HepG2 (cell line): ENCODE results near the gene SMARCA4. TPM values are rescaled to one million over a fixed set of nuclear protein-coding genes. Genes with fewer than 3 reads are reported as not detected.

ENCODE experiments used
- CCAR2 ChIP-seq: fragments of 200-400 bp; formaldehyde crosslinking; optimal IDR thresholded peaks from 2 replicates; pipeline ENCODE3; 2018; ENCODE audit warnings: low read depth, mild to moderate bottlenecking, low read length, moderate library complexity
- GFI1 ChIP-seq: sonication (generic); formaldehyde crosslinking; IDR thresholded peaks from 2 replicates; pipeline ENCODE4 v1.5.0; 2020; ENCODE audit warnings: missing genetic modification reagents, mild to moderate bottlenecking, borderline replicate concordance
- GTF3A ChIP-seq: sonication (generic); formaldehyde crosslinking; conservative IDR thresholded peaks from 2 replicates; pipeline ENCODE4 v1.4.0; 2020; ENCODE audit warnings: mild to moderate bottlenecking, missing genetic modification reagents
- HOXA7 ChIP-seq: sonication (generic); formaldehyde crosslinking; IDR thresholded peaks from 2 replicates; pipeline ENCODE4 v1.8.1; 2022; ENCODE audit warnings: mild to moderate bottlenecking, missing genetic modification reagents, moderate library complexity
- MBNL3 ChIP-seq: fragments of 250-450 bp; sonication (Bioruptor Pico); conservative IDR thresholded peaks from 2 replicates; pipeline ENCODE4 v1.8.0; 2022; ENCODE audit warnings: mild to moderate bottlenecking, inconsistent platforms
- NPAS2 ChIP-seq: sonication (generic); formaldehyde crosslinking; IDR thresholded peaks from 2 replicates; pipeline ENCODE4 v1.8.0; 2022; ENCODE audit warnings: mild to moderate bottlenecking, missing genetic modification reagents, borderline replicate concordance
- PITX1 ChIP-seq: sonication (generic); formaldehyde crosslinking; IDR thresholded peaks from 2 replicates; pipeline ENCODE4 v1.5.1; 2020; ENCODE audit warnings: mild to moderate bottlenecking, missing genetic modification reagents
- SIX4 ChIP-seq: sonication (generic); formaldehyde crosslinking; IDR thresholded peaks from 2 replicates; pipeline ENCODE4 v1.4.0; 2020; ENCODE audit warnings: missing genetic modification reagents
- ZBTB7A ChIP-seq: sonication (generic); formaldehyde crosslinking; IDR thresholded peaks from 2 replicates; pipeline ENCODE4 v1.8.0; 2022; ENCODE audit warnings: mild to moderate bottlenecking, missing genetic modification reagents
- ZFP90 ChIP-seq: sonication (generic); formaldehyde crosslinking; IDR thresholded peaks from 2 replicates; pipeline ENCODE4 v1.8.0; 2022; ENCODE audit warnings: missing genetic modification reagents, mild to moderate bottlenecking, inconsistent platforms, borderline replicate concordance
- ZFYVE20 ChIP-seq: sonication (generic); formaldehyde crosslinking; IDR thresholded peaks from 2 replicates; pipeline ENCODE4 v1.8.0; 2023; ENCODE audit warnings: low read depth, mild to moderate bottlenecking, moderate library complexity, missing genetic modification reagents, borderline replicate concordance
- ZIK1 ChIP-seq: sonication (generic); formaldehyde crosslinking; IDR thresholded peaks from 2 replicates; pipeline ENCODE4 v1.5.0; 2020; ENCODE audit warnings: mild to moderate bottlenecking, low read depth, missing genetic modification reagents, borderline replicate concordance
- ZNF124 ChIP-seq: sonication (generic); formaldehyde crosslinking; IDR thresholded peaks from 2 replicates; pipeline ENCODE4 v1.4.0; 2020; ENCODE audit warnings: missing genetic modification reagents
- ZNF549 ChIP-seq: sonication (generic); formaldehyde crosslinking; IDR thresholded peaks from 2 replicates; pipeline ENCODE4 v1.5.0; 2020; ENCODE audit warnings: missing genetic modification reagents
- polyA plus RNA-seq, 8 experiments: library from polyadenylated mRNA; depleted of rRNA in 3 of 8; stranded (reverse) in 7 of 8; unstranded in 1 of 8; fragments of >200 nt; fragmentation: Illumina TruSeq in 4 of 8; extraction: Trizol in 4 of 8; gene quantifications; 2 replicates each; pipeline versions ENCODE4 v1.2.1 to v1.2.3, GENCODE V29; 2011 to 2016; ENCODE audit warnings: low read depth in 4 of 8, missing spikeins in 1 of 8, mixed read lengths in 1 of 8; ENCODE audit not compliant: insufficient read depth in 1 of 8
- total RNA-seq, 5 experiments: library from RNA; depleted of rRNA; stranded (reverse); fragments of >200 nt; fragmentation: Illumina TruSeq; extraction: Trizol; gene quantifications; 2 replicates each; pipeline ENCODE4 v1.2.3, GENCODE V29; 2016; ENCODE audit warnings: low read depth in 1 of 5
- TF ChIP-seq, protein P1 (sequence below), 2 experiments: sonication (generic) in 1 of 2; formaldehyde crosslinking in 1 of 2; IDR thresholded peaks; 2 replicates each; pipeline versions ENCODE4 v1.6.1 to v1.9.0; 2014 to 2022; ENCODE audit warnings: antibody characterized with exemption in 1 of 2, borderline replicate concordance in 1 of 2, inconsistent platforms in 1 of 2, low read depth in 1 of 2, missing genetic modification reagents in 1 of 2
- TF ChIP-seq, protein P2 (sequence below): sonication (generic); formaldehyde crosslinking; IDR thresholded peaks from 2 replicates; pipeline ENCODE4 v1.4.0; 2020; ENCODE audit warnings: missing genetic modification reagents
- TF ChIP-seq, protein P3 (sequence below): sonication (generic); formaldehyde crosslinking; IDR thresholded peaks from 2 replicates; pipeline ENCODE4 v1.4.0; 2020; ENCODE audit warnings: mild to moderate bottlenecking, missing genetic modification reagents

The SMARCA4 gene
- total and polyA plus RNA-seq, 2 of the 13 experiments (the other 11 are each of a cell fraction or from before 2014, with no cell fraction given): 25.4 to 45.9 TPM

- TF ChIP-seq, protein P1, sequence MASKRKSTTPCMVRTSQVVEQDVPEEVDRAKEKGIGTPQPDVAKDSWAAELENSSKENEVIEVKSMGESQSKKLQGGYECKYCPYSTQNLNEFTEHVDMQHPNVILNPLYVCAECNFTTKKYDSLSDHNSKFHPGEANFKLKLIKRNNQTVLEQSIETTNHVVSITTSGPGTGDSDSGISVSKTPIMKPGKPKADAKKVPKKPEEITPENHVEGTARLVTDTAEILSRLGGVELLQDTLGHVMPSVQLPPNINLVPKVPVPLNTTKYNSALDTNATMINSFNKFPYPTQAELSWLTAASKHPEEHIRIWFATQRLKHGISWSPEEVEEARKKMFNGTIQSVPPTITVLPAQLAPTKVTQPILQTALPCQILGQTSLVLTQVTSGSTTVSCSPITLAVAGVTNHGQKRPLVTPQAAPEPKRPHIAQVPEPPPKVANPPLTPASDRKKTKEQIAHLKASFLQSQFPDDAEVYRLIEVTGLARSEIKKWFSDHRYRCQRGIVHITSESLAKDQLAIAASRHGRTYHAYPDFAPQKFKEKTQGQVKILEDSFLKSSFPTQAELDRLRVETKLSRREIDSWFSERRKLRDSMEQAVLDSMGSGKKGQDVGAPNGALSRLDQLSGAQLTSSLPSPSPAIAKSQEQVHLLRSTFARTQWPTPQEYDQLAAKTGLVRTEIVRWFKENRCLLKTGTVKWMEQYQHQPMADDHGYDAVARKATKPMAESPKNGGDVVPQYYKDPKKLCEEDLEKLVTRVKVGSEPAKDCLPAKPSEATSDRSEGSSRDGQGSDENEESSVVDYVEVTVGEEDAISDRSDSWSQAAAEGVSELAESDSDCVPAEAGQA (IDR thresholded peaks at IDR 0.05; ENCODE audit: low read depth): no peak
- TF ChIP-seq, protein P1 (CRISPR knock-in tag; IDR thresholded peaks at IDR 0.05; ENCODE audit: borderline replicate concordance): no peak
- no peak for TF ChIP-seq CCAR2
- TF ChIP-seq ZIK1 (CRISPR knock-in tag): no peak
- TF ChIP-seq MBNL3 (CRISPR knock-in tag): no peak
- TF ChIP-seq, protein P2, sequence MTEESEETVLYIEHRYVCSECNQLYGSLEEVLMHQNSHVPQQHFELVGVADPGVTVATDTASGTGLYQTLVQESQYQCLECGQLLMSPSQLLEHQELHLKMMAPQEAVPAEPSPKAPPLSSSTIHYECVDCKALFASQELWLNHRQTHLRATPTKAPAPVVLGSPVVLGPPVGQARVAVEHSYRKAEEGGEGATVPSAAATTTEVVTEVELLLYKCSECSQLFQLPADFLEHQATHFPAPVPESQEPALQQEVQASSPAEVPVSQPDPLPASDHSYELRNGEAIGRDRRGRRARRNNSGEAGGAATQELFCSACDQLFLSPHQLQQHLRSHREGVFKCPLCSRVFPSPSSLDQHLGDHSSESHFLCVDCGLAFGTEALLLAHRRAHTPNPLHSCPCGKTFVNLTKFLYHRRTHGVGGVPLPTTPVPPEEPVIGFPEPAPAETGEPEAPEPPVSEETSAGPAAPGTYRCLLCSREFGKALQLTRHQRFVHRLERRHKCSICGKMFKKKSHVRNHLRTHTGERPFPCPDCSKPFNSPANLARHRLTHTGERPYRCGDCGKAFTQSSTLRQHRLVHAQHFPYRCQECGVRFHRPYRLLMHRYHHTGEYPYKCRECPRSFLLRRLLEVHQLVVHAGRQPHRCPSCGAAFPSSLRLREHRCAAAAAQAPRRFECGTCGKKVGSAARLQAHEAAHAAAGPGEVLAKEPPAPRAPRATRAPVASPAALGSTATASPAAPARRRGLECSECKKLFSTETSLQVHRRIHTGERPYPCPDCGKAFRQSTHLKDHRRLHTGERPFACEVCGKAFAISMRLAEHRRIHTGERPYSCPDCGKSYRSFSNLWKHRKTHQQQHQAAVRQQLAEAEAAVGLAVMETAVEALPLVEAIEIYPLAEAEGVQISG (CRISPR knock-in tag): no peak
- TF ChIP-seq NPAS2 (CRISPR knock-in tag): no peak
- TF ChIP-seq HOXA7: no peak
- TF ChIP-seq ZBTB7A: no peak
- TF ChIP-seq, protein P3, sequence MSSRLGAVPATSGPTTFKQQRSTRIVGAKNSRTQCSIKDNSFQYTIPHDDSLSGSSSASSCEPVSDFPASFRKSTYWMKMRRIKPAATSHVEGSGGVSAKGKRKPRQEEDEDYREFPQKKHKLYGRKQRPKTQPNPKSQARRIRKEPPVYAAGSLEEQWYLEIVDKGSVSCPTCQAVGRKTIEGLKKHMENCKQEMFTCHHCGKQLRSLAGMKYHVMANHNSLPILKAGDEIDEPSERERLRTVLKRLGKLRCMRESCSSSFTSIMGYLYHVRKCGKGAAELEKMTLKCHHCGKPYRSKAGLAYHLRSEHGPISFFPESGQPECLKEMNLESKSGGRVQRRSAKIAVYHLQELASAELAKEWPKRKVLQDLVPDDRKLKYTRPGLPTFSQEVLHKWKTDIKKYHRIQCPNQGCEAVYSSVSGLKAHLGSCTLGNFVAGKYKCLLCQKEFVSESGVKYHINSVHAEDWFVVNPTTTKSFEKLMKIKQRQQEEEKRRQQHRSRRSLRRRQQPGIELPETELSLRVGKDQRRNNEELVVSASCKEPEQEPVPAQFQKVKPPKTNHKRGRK (CRISPR knock-in tag): no peak
- 0 out of 2 replicates have a peak, but pooled peaks have one; percentile 2 for TF ChIP-seq ZNF124 (CRISPR knock-in tag)
- 0 out of 2 replicates have a peak, but pooled peaks have one; percentile 42 for TF ChIP-seq ZFP90
- no peak for TF ChIP-seq SIX4 (CRISPR knock-in tag)
- no peak for TF ChIP-seq ZFYVE20 (CRISPR knock-in tag)
- TF ChIP-seq ZNF549 (CRISPR knock-in tag): no peak
- TF ChIP-seq GTF3A (CRISPR knock-in tag): no peak
- no peak; the same call in 1 of the 2 replicates for TF ChIP-seq PITX1 (CRISPR knock-in tag)
- TF ChIP-seq GFI1 (CRISPR knock-in tag): peak; percentile 72; the same call in 1 of the 2 replicates
Observed at GRCh38 chr19:11088506-11089253, 127.8 kb downstream of the SMARCA4 start (continued).
